IPS-NIHi7 (cell line): ENCODE measurements around the gene C5orf63.
A peak's percentile ranks its signal among the peaks of the same experiment; 100 is the strongest.
"Not testable (repeated sequence)": the region's sequence is repeated elsewhere in the genome, so short reads cannot be mapped to it uniquely, and the experiment has no call there.

Experiments
- DNase-seq: peaks from one replicate; pipeline ENCODE4 v3.0.0; 2012; ENCODE audit warnings: mixed read lengths; ENCODE audit errors: extremely low spot score

Gene C5orf63

DNA sequence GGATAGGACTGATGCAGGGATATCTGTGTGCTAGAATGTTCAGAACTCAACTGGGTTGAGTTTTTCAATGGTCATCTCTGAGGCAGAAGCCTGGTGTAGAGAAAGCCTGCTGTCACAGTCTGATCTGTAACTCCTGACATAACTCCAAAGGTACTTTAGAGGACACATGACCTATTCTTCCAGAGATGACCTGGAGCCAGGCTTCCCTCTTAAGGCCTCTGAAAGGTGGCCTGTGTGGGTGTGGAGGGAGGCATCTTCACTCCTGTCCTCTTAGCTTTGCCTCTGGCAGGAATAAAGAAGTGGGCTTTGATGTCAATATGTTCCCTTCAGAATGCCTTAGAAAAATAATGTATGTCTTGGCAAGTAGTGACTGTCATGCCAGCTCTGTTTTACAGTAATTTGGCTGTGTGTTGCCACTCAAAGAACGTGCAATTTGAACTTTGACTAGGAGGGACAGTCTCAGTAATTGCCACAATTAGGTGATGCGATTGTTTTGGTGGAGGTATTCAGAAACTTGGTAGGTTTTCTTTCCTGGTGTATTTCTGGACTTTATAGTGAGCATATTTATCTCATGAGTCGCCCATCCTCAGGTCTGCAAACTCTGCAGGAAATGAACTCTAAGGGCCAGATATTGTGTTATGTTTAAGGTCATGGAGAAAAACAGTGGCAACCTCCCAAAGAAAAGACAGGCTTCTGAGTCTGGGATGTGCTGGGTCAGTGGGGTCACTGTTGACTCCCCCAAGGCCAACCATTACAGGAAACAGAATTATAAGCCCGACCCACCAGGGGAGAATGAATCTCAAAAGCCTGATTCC is 3.2 kb upstream of the C5orf63 start:
- peak; percentile 54 for DNase-seq

GRCh38 chr5:127074466-127074865 is 1.2 kb upstream of the C5orf63 start:
- DNase-seq, result no peak

GRCh38 chr5:127070243-127070642 is 3.1 kb downstream of the C5orf63 start:
- DNase-seq, result no peak

DNA sequence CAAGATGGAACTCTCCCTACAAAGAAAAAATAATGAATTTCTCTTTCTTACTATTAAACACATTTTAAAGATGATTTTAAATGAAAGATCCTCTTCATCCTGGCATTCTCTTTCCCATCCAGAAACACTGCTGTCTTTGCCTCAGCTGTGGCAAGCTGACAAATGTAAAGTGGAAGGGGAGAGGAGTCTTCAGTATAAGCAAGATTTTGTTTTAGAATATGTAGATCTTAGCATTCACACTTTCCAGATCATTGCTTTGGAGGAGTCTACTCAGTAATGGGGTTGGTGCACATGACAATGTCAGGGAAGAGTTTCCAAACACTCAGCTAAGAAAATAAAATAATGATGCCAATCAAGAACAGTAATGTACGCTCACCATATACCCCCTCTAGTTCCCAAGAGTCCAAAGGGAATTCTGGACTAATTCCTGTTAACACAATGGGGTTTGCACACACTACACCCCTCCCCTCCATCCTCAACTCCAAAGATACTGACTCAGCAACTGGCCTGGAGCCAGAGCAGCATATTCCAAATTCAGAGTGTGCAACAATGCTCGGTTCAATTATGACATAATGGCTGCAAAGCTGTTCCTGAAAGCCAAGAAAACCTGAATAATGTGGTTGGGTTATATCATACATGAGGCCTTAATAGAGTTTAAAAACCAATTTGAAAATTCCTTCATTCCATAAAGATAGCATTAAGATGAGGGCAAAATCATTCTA is 4.6 kb downstream of the C5orf63 start:
- DNase-seq, result no peak

DNA sequence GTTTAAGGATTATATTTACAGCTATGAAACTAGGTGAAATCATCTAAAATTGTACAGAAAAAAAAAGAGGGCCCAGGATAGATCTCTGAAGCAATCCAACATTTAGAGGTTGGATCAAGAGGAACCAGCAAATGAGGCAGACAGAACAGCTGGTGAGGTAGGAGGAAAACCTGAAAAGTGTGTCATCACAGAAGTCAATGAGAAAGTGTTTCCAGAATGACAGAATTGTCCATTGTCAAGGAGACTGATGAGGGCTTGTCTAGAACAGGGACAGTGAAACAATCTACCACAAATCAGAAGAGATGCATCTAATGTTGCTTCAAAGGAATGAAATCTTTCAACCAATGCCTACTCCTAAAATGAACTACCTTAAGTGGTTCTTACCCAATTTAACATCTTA is 6.6 kb downstream of the C5orf63 start:
- no peak for DNase-seq

DNA sequence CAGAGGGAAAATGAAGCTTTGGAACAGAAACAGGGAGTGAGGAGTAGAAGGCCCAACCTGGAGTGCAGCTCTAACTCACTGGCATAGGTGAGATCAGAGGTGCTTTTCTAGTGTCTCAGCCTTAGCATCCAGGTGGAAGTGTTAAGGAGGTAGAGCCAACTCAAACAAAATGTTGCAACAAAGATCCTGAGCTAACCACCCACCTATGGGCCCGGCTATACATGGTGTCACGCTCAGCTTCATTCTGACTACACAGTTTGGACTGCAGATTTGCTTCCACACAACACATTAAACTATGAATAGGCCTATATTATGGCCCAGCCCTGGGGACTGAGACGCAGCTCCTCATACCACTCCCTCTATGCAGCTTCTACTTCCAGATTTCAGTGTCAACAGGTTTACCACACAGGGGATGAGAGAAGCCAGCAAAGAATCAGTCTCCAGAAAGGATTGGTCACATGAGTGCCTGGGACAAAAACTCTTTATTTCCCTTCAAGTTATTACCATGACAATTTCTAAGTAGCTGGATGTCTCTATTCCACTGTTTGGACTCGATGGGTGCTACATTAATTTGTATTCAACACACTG is 9.0 kb downstream of the C5orf63 start:
- DNase-seq, result no peak

- no peak for DNase-seq
Observed at GRCh38 chr5:127063257-127063913, 9.9 kb downstream of the C5orf63 start.

DNA sequence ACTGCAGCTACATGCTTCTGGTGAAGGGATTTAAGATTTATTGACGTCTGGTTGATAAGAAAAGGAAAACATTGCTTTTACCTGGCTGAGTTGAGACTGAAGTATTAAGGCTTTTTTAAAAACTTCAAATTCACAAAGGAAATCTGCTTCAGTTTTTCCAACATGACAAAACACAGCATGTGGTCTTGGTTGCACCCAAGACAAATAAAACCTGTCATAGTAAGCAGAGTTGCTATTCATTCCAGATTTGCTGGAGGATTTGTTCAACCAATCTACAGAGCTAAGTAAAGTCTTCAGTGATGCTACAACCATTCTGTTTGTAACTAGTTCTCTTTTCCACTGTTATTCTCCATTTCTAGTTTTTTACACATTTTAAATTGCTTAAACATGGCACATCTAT is 11.3 kb downstream of the C5orf63 start:
- no peak for DNase-seq

DNA sequence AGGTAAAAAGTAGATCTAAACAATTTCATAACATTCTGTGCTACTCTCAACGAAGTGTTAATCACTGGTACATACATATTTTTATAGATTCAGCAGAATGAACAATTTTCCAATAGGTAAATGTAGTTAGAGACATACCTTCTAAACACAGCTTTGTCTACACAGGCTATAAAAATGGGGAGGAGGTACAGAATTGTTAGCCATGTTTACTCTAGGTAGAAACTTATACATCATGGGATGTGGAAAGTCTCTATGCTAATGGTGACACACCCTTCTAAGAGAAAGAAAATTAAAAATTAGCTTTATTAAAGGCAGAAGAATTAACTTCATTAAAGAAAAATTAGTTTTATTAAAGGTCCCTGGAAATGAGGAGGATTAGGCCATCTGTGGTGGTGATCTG is 11.8 kb downstream of the C5orf63 start:
- DNase-seq, result no peak

- no peak for DNase-seq
Observed at GRCh38 chr5:127060470-127060985, 12.8 kb downstream of the C5orf63 start.

- DNase-seq, result no peak
Observed at GRCh38 chr5:127056896-127057295, 16.4 kb downstream of the C5orf63 start.

DNA sequence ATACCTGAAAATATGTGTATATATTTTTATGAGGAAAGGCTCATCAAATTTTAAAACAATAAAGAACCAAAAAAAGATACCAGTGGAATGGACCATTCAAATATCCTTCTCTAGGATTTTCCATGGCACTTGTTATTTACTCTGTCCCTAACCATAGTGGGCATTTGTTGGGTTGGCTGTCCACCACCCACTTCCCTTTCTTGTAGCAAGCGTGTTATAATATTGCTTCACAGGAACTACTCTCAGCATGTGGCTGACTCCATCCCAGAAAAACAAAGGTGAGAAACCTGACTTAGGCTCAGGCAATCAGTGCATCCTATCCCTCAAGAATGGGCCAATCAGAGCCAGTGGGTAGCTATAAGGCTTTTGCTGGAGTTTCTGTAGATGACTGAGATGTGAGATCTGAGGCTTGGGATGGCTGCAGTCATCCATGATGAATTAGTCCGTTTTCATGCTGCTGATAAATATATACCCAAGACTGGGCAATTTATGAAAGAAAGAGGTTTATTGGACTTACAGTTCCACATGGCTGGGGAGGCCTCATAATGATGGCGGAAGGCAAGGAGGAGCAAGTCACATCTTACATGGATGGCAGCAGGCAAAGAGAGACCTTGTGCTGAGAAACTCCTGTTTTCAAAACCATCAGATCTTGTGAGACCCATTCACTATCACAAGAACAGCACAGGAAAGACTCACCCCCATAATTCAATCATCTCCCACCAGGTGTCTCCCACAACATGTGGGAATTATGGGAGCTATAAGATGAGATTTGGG is 17.2 kb downstream of the C5orf63 start:
- no peak for DNase-seq

DNA sequence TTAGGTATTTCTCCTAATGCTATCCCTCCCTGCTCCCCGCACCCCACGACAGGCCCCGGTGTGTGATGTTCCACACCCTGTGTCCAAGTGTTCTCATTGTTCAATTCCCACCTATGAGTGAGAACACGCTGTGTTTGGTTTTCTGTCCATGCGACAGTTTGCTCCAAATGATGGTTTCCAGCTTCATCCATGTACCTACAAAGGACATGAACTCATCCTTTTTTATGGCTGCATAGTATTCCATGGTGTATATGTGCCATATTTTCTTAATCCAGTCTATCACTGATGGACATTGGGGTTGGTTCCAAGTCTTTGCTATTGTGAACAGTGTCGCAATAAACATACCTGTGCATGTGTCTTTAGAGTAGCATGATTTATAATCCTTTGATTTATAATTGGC is 19.8 kb downstream of the C5orf63 start:
- DNase-seq, result not testable (repeated sequence)

DNA sequence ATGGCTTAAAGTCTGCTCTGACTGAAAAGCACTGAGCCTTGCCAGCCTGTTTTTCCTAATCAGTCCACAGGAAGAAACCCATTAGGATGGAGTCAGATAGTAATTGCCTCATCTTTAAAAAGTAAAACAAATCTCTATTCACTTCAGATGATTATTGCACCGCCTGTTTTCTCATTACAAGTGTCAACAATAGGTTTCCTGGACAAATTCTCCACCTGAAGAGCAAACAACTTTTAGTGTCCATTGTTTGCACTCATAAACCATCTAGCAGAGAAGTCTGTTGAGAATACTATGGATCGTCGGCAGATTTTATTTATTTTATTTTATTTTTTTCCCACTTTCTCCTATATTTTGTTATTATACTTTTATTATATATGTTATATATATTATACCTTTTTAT is 20.3 kb downstream of the C5orf63 start:
- DNase-seq, result no peak

- DNase-seq, result no peak
Observed at GRCh38 chr5:127051591-127051990, 21.7 kb downstream of the C5orf63 start.

- DNase-seq, result no peak
Observed at GRCh38 chr5:127046343-127047072, 26.8 kb downstream of the C5orf63 start.

GRCh38 chr5:127042593-127042992 is 30.7 kb downstream of the C5orf63 start:
- no peak for DNase-seq

DNA sequence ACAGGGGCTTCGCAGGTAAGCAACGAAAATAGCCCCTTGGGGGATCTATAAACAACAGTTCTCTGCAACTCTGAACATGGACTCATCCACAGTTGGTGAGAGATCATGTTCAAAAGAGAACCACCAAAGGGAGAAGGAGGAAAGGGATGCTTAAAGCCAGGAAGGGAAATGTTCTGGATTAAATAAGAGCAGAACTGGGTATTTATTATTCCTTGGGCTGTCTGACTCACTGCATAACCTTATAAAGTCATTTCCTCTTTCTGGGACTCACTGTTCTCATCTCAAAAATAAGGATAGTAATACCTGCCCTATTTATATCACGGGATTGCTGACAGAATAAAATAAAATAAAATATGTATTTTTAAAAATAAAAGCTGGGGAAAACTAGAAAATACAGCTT is 31.7 kb downstream of the C5orf63 start:
- DNase-seq, result no peak

DNA sequence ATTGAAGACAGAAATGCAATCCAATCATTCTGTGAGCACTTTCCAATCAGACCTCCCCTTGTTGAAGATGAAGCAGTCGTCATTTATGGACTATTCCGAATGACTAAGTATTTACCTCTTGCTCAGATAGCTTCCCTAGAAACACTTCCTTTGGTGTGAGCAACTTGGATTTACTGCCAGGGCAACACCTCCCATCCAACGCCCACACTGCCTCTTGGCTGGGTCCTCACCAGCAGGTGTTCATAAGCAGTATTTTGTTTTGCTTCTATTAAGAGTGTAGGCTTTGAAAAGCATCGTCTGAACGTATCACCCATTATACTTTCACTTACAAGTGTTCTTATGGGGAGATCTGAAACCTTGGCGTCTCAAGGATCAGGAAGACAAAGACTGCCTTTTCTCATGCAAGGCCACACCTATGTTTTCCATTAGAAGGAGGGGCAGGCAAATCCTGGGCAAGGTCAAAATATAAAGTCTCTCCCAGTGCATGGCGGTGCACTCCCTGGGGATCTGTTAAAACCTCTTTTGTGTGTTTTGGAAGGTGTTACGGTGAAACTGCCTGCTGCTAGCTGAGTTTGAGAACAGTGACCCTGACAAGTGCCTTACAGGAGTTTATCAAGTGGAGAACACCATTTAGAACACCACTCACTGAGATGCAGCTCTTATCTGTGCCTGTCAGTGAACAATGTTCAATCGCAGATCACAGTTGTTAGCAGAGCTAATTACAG is 32.3 kb downstream of the C5orf63 start:
- DNase-seq, result peak; percentile 26

GRCh38 chr5:127038550-127038949 is 34.8 kb downstream of the C5orf63 start:
- DNase-seq, result no peak
